ENCODE results near the gene MAB21L2. TPM values are rescaled to one million over a fixed set of nuclear protein-coding genes. Genes with fewer than 3 reads are reported as not detected.

MAB21L2 gene
- total and polyA plus RNA-seq, 11 donors = 0.06 to 0.45 (median 0.21) TPM; not detected in 5

DNA sequence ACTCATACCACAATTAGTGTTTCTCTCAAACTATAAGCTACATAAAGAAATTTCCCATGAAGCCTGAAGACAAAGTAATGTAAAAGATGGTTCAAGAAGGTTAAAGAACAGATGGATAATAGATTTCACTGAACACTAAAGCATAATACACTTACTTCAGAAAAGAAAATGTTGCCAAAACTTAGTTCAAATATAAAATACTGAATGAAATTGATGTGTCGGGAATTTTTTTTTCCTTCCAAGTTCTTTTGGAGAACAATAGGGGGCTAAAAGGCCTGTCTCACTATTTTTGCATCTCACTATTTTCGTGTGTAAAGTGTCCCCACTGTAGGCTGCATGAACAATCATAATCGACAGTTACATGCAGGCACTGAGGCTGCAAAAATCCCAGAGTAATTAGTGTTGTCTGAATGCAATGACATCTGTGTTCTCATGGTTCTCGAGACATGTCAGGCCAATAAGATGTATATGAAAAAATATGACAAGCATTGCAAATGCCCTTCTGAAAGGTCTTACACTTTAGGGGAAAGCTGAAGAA lies 11.9 kb upstream of the MAB21L2 start:
- TF ChIP-seq, protein P1, sequence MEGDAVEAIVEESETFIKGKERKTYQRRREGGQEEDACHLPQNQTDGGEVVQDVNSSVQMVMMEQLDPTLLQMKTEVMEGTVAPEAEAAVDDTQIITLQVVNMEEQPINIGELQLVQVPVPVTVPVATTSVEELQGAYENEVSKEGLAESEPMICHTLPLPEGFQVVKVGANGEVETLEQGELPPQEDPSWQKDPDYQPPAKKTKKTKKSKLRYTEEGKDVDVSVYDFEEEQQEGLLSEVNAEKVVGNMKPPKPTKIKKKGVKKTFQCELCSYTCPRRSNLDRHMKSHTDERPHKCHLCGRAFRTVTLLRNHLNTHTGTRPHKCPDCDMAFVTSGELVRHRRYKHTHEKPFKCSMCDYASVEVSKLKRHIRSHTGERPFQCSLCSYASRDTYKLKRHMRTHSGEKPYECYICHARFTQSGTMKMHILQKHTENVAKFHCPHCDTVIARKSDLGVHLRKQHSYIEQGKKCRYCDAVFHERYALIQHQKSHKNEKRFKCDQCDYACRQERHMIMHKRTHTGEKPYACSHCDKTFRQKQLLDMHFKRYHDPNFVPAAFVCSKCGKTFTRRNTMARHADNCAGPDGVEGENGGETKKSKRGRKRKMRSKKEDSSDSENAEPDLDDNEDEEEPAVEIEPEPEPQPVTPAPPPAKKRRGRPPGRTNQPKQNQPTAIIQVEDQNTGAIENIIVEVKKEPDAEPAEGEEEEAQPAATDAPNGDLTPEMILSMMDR (IDR thresholded peaks at IDR 0.05) = no peak
- TF ChIP-seq POLR2A (IDR thresholded peaks at IDR 0.05) = no peak
- intact Hi-C loops (cut with DNase I) = no loop called here
- DNase-seq (no peak), ATAC-seq (no peak)
- no peak overlapping the region for H3K27ac ChIP-seq
- peaks cover 0 to 2% (median 0%) of the 10 kb centered on the region in 9 donors for H3K36me3 ChIP-seq
- H3K27me3 ChIP-seq = no peaks in the 10 kb centered on the region
- peaks cover 0 to 4% (median 0%) of the 10 kb centered on the region in 12 donors for H3K9me3 ChIP-seq
- no peaks in the 10 kb centered on the region for H3K4me1 ChIP-seq
- 90 to 93% (median 92%) methylated on average over 4 of the region's 4 CpGs for WGBS, 4 donors
- H3K4me3 ChIP-seq = no peak overlapping the region

DNA sequence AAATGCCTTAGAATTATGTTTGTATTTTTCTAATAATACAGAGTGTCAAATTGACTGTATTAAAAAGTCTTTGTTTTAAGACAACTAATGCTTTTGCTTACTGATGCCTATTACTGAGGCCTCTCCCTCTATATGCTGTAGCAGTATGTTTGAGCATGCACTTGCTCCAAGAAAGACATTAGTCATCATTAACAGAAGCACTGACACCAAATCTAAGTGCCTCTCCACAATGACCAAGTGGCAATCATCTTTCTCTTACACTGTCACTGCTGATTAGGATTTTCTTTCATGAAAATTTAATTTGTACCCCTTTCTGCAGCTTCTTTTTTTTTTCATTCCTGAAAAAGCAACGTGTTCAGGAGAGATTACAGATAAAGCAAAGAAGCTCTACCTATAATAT lies 11.1 kb upstream of the MAB21L2 start:
- Histone ChIP-seq H3K27ac (no peak overlapping the region), H3K4me3 (no peak overlapping the region), H3K36me3 (no peaks in the 10 kb centered on the region), H3K4me1 (no peaks in the 10 kb centered on the region), H3K9me3 (no peaks in the 10 kb centered on the region), H3K27me3 (no peaks in the 10 kb centered on the region)
- no peak for DNase-seq
- intact Hi-C loops (cut with DNase I) = no loop called here
- 70 to 81% (median 78%) methylated on average over 1 of the region's 1 CpG for WGBS, 4 donors
- no peak for ATAC-seq
- no peak for TF ChIP-seq POLR2A (IDR thresholded peaks at IDR 0.05)
- TF ChIP-seq, protein P1 (IDR thresholded peaks at IDR 0.05) = no peak

DNA sequence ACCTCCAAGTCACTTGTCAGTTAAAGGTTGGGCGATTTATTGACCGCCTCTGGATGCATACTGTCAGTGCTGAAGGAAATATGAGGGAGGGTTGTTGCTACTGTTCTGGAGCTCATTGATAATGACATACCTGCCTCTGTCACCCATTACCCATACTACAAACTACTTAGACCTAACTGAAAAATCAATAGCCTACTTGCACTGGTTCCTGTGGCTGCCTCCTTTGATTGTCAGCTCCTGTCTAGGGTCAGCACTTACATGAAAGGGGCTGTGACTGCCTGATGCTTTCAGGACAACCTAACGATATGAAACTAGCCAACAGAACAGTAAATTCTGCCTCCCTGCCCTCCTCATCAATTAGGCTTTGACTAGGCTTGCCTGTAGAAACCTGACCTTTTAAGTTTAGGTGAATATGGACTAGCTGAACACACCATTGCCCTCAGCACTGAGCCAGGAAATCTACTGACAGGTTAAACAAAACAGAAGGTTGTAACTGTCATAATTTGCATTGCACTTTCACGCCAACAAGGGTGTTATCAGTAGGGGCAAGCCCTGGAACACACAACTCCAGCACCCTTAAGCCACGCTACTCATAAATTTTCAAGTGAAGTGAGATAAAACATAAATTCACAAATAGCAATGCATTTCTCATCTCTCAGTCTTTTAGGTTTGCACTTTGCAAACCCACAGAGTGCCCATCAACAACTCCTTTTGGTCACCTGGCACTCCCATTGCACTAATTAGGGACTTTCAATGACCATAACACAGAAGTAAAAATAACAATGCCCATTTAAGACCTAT lies 9.0 kb upstream of the MAB21L2 start:
- WGBS, 4 donors = 69 to 76% (median 73%) methylated on average over 5 of the region's 5 CpGs
- H3K4me3 ChIP-seq = no peak overlapping the region
- DNase-seq (no peak), ATAC-seq (peak; percentile 32 to 79 (median 52))
- intact Hi-C loops (cut with DNase I) = no loop called here
- H3K4me1 ChIP-seq = no peaks in the 10 kb centered on the region
- H3K27ac ChIP-seq = peak overlapping the region in 1 of 12 donors; percentile 90
- H3K9me3 ChIP-seq = no peaks in the 10 kb centered on the region
- H3K27me3 ChIP-seq = no peaks in the 10 kb centered on the region
- H3K36me3 ChIP-seq = no peaks in the 10 kb centered on the region
- no peak for TF ChIP-seq POLR2A (IDR thresholded peaks at IDR 0.05)
- TF ChIP-seq, protein P1 (IDR thresholded peaks at IDR 0.05) = no peak

DNA sequence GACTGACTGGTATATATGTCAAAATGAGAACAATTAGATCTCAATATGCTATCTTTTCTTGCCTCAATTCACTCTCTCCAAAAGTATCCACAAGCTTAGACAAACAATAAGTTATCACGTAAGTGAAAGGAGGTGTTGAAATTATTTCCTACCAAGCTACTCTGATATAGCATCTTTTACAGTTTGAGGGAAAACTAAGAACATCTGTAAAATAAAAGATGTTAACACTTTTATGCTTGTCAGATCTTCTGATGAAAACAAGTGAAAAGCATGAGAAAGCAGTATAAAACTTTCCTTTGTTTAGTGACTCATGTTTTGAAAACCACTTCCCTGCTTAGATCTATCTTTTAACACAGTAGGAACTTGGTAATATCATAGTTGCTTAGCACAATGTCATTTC lies 8.4 kb upstream of the MAB21L2 start:
- DNase-seq (no peak), ATAC-seq (no peak)
- 51 to 71% (median 62%) methylated on average over 1 of the region's 1 CpG for WGBS, 4 donors
- no peaks in the 10 kb centered on the region for H3K36me3 ChIP-seq
- H3K4me3 ChIP-seq = no peak overlapping the region
- intact Hi-C loops (cut with DNase I) = no loop called here
- no peaks in the 10 kb centered on the region for H3K4me1 ChIP-seq
- H3K27ac ChIP-seq = peak overlapping the region in 1 of 12 donors; percentile 90
- H3K9me3 ChIP-seq = no peaks in the 10 kb centered on the region
- TF ChIP-seq POLR2A (IDR thresholded peaks at IDR 0.05) = no peak
- TF ChIP-seq, protein P1 (IDR thresholded peaks at IDR 0.05) = no peak
- H3K27me3 ChIP-seq = no peaks in the 10 kb centered on the region
